Measurements from ENCODE around the gene DNAH2. TPM values are rescaled to one million over a fixed set of nuclear protein-coding genes. Genes with fewer than 3 reads are reported as not detected.

Gene DNAH2
- total and polyA plus RNA-seq, 9 of the 15 experiments (the other 6 are each of a cell fraction or from before 2014, with no cell fraction given) = 0.03 TPM; not detected in 8

DNA sequence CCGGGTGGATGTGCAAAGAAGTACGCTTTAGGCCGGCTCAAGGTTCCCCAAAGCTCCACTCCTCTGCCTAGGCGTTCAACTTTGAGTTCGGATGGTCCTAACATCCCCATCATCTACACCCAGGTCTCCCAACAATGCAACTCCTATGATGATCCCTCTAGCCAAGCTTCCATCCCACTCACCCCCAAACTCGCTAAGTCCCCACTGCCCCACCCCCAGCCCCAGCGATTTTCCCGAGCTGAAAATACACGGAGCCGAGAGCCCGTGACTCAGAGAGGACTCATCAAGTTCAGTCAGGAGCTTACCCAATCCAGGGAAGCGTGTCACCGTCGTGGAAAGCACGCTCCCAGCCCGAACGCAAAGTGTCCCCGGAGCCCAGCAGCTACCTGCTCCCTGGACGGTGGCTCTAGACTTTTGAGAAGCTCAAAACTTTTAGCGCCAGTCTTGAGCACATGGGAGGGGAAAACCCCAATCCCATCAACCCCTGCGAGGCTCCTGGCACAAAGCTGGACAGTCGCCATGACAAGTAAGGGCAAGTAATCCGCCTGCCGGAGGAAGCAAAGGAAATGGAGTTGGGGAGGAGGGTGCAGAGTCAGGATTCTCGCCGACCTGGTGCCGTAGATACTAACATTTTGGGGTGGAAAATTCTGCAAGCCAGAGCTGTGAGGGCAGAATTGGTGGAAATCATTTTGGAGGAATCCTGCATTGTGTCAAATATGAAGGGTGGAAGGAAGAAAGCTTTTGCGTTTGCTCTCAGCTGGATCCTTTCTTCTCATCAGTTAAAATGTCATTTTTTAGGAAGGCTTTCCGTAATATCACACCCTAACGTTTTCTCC is 30.3 kb upstream of the DNAH2 start, which contains the start of gene TP53 (continued):
- TF ChIP-seq, protein P1, sequence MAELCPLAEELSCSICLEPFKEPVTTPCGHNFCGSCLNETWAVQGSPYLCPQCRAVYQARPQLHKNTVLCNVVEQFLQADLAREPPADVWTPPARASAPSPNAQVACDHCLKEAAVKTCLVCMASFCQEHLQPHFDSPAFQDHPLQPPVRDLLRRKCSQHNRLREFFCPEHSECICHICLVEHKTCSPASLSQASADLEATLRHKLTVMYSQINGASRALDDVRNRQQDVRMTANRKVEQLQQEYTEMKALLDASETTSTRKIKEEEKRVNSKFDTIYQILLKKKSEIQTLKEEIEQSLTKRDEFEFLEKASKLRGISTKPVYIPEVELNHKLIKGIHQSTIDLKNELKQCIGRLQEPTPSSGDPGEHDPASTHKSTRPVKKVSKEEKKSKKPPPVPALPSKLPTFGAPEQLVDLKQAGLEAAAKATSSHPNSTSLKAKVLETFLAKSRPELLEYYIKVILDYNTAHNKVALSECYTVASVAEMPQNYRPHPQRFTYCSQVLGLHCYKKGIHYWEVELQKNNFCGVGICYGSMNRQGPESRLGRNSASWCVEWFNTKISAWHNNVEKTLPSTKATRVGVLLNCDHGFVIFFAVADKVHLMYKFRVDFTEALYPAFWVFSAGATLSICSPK (IDR thresholded peaks at IDR 0.05; ENCODE audit: borderline replicate concordance) = no peak
- TF ChIP-seq BMI1 (IDR thresholded peaks at IDR 0.05; ENCODE audit: low read length) (no peak), ZNF583 (CRISPR knock-in tag; IDR thresholded peaks at IDR 0.05) (peak; percentile 11; the same call in 1 of the 2 replicates), ZC3H8 (IDR thresholded peaks at IDR 0.05) (no peak), ARNT (IDR thresholded peaks at IDR 0.05) (peak in 1 of 2 experiments; percentile 85; a peak in 2 of 4 replicates), RBBP5 (IDR thresholded peaks at IDR 0.05; ENCODE audit: borderline replicate concordance, insufficient read depth, low read length, poor library complexity, severe bottlenecking) (no peak), SAFB2 (IDR thresholded peaks at IDR 0.05; ENCODE audit: borderline replicate concordance, low read depth, low read length, severe bottlenecking) (no peak), MBD2 (IDR thresholded peaks at IDR 0.05; ENCODE audit: borderline replicate concordance, low read depth) (peak; percentile 79), XRCC4 (IDR thresholded peaks at IDR 0.05; ENCODE audit: extremely low read depth, insufficient read depth, insufficient read length) (no peak), CEBPG (CRISPR knock-in tag; IDR thresholded peaks at IDR 0.05) (no peak), CEBPG (tag; conservative IDR thresholded peaks at IDR 0.05 in 1 of 2, IDR thresholded peaks at IDR 0.05 in 1 of 2) (no peak), EP400 (IDR thresholded peaks at IDR 0.05) (peak; percentile 88), ZNF444 (CRISPR knock-in tag; IDR thresholded peaks at IDR 0.05) (no peak), ZNF668 (CRISPR knock-in tag; IDR thresholded peaks at IDR 0.05) (no peak), HDAC1 (IDR thresholded peaks at IDR 0.05) (peak in 1 of 2 experiments; percentile 61; a peak in 2 of 4 replicates)
- TF ChIP-seq, protein P2, sequence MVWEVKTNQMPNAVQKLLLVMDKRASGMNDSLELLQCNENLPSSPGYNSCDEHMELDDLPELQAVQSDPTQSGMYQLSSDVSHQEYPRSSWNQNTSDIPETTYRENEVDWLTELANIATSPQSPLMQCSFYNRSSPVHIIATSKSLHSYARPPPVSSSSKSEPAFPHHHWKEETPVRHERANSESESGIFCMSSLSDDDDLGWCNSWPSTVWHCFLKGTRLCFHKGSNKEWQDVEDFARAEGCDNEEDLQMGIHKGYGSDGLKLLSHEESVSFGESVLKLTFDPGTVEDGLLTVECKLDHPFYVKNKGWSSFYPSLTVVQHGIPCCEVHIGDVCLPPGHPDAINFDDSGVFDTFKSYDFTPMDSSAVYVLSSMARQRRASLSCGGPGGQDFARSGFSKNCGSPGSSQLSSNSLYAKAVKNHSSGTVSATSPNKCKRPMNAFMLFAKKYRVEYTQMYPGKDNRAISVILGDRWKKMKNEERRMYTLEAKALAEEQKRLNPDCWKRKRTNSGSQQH (CRISPR knock-in tag; IDR thresholded peaks at IDR 0.05) = no peak
- TF ChIP-seq, protein P3, sequence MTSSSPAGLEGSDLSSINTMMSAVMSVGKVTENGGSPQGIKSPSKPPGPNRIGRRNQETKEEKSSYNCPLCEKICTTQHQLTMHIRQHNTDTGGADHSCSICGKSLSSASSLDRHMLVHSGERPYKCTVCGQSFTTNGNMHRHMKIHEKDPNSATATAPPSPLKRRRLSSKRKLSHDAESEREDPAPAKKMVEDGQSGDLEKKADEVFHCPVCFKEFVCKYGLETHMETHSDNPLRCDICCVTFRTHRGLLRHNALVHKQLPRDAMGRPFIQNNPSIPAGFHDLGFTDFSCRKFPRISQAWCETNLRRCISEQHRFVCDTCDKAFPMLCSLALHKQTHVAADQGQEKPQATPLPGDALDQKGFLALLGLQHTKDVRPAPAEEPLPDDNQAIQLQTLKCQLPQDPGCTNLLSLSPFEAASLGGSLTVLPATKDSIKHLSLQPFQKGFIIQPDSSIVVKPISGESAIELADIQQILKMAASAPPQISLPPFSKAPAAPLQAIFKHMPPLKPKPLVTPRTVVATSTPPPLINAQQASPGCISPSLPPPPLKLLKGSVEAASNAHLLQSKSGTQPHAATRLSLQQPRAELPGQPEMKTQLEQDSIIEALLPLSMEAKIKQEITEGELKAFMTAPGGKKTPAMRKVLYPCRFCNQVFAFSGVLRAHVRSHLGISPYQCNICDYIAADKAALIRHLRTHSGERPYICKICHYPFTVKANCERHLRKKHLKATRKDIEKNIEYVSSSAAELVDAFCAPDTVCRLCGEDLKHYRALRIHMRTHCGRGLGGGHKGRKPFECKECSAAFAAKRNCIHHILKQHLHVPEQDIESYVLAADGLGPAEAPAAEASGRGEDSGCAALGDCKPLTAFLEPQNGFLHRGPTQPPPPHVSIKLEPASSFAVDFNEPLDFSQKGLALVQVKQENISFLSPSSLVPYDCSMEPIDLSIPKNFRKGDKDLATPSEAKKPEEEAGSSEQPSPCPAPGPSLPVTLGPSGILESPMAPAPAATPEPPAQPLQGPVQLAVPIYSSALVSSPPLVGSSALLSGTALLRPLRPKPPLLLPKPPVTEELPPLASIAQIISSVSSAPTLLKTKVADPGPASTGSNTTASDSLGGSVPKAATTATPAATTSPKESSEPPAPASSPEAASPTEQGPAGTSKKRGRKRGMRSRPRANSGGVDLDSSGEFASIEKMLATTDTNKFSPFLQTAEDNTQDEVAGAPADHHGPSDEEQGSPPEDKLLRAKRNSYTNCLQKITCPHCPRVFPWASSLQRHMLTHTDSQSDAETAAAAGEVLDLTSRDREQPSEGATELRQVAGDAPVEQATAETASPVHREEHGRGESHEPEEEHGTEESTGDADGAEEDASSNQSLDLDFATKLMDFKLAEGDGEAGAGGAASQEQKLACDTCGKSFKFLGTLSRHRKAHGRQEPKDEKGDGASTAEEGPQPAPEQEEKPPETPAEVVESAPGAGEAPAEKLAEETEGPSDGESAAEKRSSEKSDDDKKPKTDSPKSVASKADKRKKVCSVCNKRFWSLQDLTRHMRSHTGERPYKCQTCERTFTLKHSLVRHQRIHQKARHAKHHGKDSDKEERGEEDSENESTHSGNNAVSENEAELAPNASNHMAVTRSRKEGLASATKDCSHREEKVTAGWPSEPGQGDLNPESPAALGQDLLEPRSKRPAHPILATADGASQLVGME (CRISPR knock-in tag; IDR thresholded peaks at IDR 0.05) = no peak
- TF ChIP-seq, protein P4, sequence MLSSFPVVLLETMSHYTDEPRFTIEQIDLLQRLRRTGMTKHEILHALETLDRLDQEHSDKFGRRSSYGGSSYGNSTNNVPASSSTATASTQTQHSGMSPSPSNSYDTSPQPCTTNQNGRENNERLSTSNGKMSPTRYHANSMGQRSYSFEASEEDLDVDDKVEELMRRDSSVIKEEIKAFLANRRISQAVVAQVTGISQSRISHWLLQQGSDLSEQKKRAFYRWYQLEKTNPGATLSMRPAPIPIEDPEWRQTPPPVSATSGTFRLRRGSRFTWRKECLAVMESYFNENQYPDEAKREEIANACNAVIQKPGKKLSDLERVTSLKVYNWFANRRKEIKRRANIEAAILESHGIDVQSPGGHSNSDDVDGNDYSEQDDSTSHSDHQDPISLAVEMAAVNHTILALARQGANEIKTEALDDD (IDR thresholded peaks at IDR 0.05) = no peak

All from K562 (cell line).